HepG2 (cell line): Measurements from ENCODE around the gene VPREB3. TPM values are rescaled to one million over a fixed set of nuclear protein-coding genes. Genes with fewer than 3 reads are reported as not detected.

ENCODE experiments used
- ATAC-seq: fragments of 200-7000 bp; cut with Tn5 transposase; 3 replicates; pipeline ENCODE4 v1.9.1; 2020; ENCODE audit warnings: mild to moderate bottlenecking, moderate library complexity
- BruUV-seq: library from RNA; stranded (reverse); fragments of 400-500 nt; replicated peaks from 2 replicates; lab custom pipeline; 2021; lab: Mats Ljungman, UMichigan
- CTCF ChIA-PET: fragments of 300-600 bp; formaldehyde crosslinking; extraction: SDS; loops from one replicate; lab custom pipeline; 2021; ENCODE audit warnings: low total read pairs, inconsistent platforms, low intra/inter-chr PET ratio; lab: Yijun Ruan, JAX
- POLR2A ChIA-PET: fragments of 350-600 bp; sonication (Branson Sonifier 250); formaldehyde crosslinking; loops from one replicate; lab custom pipeline; 2020; ENCODE audit warnings: antibody characterized with exemption, inconsistent platforms; lab: Yijun Ruan, JAX
- DNase-seq: peaks from one replicate; pipeline ENCODE4 v3.0.0-alpha.2; 2015; ENCODE audit warnings: low spot score
- FAIRE-seq: peaks from 3 replicates; lab custom pipeline; 2011; peaks lifted over from hg19 to GRCh38; lab: Jason Lieb, UNC
- H2AFZ ChIP-seq: one replicate; pipeline ENCODE4 v1.6.1; 2011; ENCODE audit warnings: low read length, inconsistent platforms
- H3K27ac ChIP-seq: fragments of 300-600 bp; 3 replicates; pipeline ENCODE4 v1.8.0; 2011; ENCODE audit warnings: mixed run types, mild to moderate bottlenecking, mixed read lengths, low read length, inconsistent platforms; ENCODE audit not compliant: insufficient read depth; ENCODE audit errors: extremely low read length
- H3K27me3 ChIP-seq, 2 experiments: fragments of 200-600 bp in 1 of 2; 2 replicates in 1 of 2; 3 replicates in 1 of 2; pipeline versions ENCODE4 v1.6.0 to v1.8.0; 2011; ENCODE audit warnings: low read length in 2 of 2, mild to moderate bottlenecking in 2 of 2, moderate library complexity in 2 of 2, inconsistent platforms in 1 of 2; ENCODE audit not compliant: insufficient read depth in 2 of 2, control insufficient read depth in 1 of 2
- H3K36me3 ChIP-seq, 2 experiments: fragments of 200-600 bp in 1 of 2; replicated peaks in 1 of 2; 2 replicates in 1 of 2; 3 replicates in 1 of 2; pipeline versions ENCODE4 v1.5.1 to v1.8.0; 2011; ENCODE audit warnings: low read length in 2 of 2, inconsistent platforms in 1 of 2; ENCODE audit not compliant: insufficient read depth in 2 of 2, control insufficient read depth in 1 of 2
- H3K4me1 ChIP-seq: 2 replicates; pipeline ENCODE4 v1.5.1; 2012; ENCODE audit warnings: low read length, inconsistent platforms; ENCODE audit not compliant: insufficient read depth
- H3K4me2 ChIP-seq: 2 replicates; pipeline ENCODE4 v1.6.0; 2011; ENCODE audit warnings: low read depth, low read length, inconsistent platforms
- H3K4me3 ChIP-seq, 3 experiments: fragments of 200-600 bp in 1 of 3; sonication (generic), shearing (Covaris generic) in 1 of 3; replicated peaks in 1 of 3; 2 replicates each; pipeline ENCODE4 v1.5.1; 2011 to 2016; ENCODE audit warnings: low read length in 3 of 3, inconsistent platforms in 2 of 3, low read depth in 2 of 3, mild to moderate bottlenecking in 2 of 3, control low read depth in 1 of 3, mixed read lengths in 1 of 3; ENCODE audit not compliant: insufficient read depth in 1 of 3
- H3K79me2 ChIP-seq: one replicate; pipeline ENCODE4 v1.6.1; 2011; ENCODE audit warnings: low read length, inconsistent platforms; ENCODE audit not compliant: insufficient read depth
- H3K9ac ChIP-seq: 2 replicates; pipeline ENCODE4 v1.6.0; 2011; ENCODE audit warnings: mild to moderate bottlenecking, low read depth, low read length, inconsistent platforms; ENCODE audit not compliant: insufficient read depth
- H3K9me3 ChIP-seq: 2 replicates; pipeline ENCODE4 v1.5.1; 2012; ENCODE audit warnings: mild to moderate bottlenecking, low read length
- H4K20me1 ChIP-seq: 2 replicates; pipeline ENCODE4 v1.6.0; 2011; ENCODE audit warnings: inconsistent platforms, mild to moderate bottlenecking, low read length, moderate library complexity; ENCODE audit not compliant: insufficient read depth
- AGO2 ChIP-seq: fragments of 200-400 bp; formaldehyde crosslinking; optimal IDR thresholded peaks from 2 replicates; pipeline ENCODE3; 2017; ENCODE audit warnings: mild to moderate bottlenecking, low read depth, low read length, moderate library complexity
- FOSL1 ChIP-seq: sonication (generic); formaldehyde crosslinking; IDR thresholded peaks from 2 replicates; pipeline ENCODE4 v1.9.0; 2021; ENCODE audit warnings: missing genetic modification reagents, borderline replicate concordance
- HDAC1 ChIP-seq: sonication (generic); formaldehyde crosslinking; IDR thresholded peaks from 2 replicates; pipeline ENCODE4 v1.5.1; 2020; ENCODE audit warnings: mild to moderate bottlenecking, missing genetic modification reagents
- NFE2 ChIP-seq: sonication (generic); formaldehyde crosslinking; IDR thresholded peaks from 2 replicates; pipeline ENCODE4 v1.4.0; 2020; ENCODE audit warnings: missing genetic modification reagents
- NFYB ChIP-seq: sonication (generic); formaldehyde crosslinking; IDR thresholded peaks from 2 replicates; pipeline ENCODE4 v1.4.0; 2020; ENCODE audit warnings: missing genetic modification reagents
- ONECUT2 ChIP-seq: sonication (generic); formaldehyde crosslinking; IDR thresholded peaks from 2 replicates; pipeline ENCODE4 v1.4.0; 2020; ENCODE audit warnings: missing genetic modification reagents
- SMARCE1 ChIP-seq: fragments of 450-650 bp; IDR thresholded peaks from 2 replicates; pipeline ENCODE4 v1.6.1; 2017; ENCODE audit warnings: borderline replicate concordance
- TFAP4 ChIP-seq: sonication (generic); IDR thresholded peaks from 2 replicates; pipeline ENCODE4 v1.6.1; 2016; ENCODE audit warnings: low read depth, borderline replicate concordance
- ZHX2 ChIP-seq, 2 experiments: sonication (generic) in 1 of 2; formaldehyde crosslinking in 1 of 2; IDR thresholded peaks; 2 replicates each; pipeline versions ENCODE4 v1.6.1 to v1.9.0; 2014 to 2022; ENCODE audit warnings: antibody characterized with exemption in 1 of 2, borderline replicate concordance in 1 of 2, inconsistent platforms in 1 of 2, low read depth in 1 of 2, missing genetic modification reagents in 1 of 2
- ZNF644 ChIP-seq: IDR thresholded peaks from 2 replicates; pipeline ENCODE4 v1.6.1; 2016; ENCODE audit warnings: low read depth
- WGBS: methylation state at CpG from one replicate; pipeline ENCODE4 v1.1.6; 2017; ENCODE audit warnings: low lambda C conversion rate; 5-methylcytosine and 5-hydroxymethylcytosine counted together
- in situ Hi-C: cut with HindIII; loops from 2 replicates; pipeline ENCODE4 v1.10.0; 2017; ENCODE audit warnings: low pct_unique_long_range_greater_than_20kb; ENCODE audit not compliant: extremely low pct_ligation_motif_present
- intact Hi-C: fragments of 100-400 bp; cut with micrococcal nuclease; formaldehyde crosslinking; loops from one replicate; pipeline ENCODE4 v1.10.0; 2022; ENCODE audit not compliant: unreplicated experiment
- polyA plus RNA-seq, 8 experiments: library from polyadenylated mRNA; depleted of rRNA in 3 of 8; stranded (reverse) in 7 of 8; unstranded in 1 of 8; fragments of >200 nt; fragmentation: Illumina TruSeq in 4 of 8; extraction: Trizol in 4 of 8; gene quantifications; 2 replicates each; pipeline versions ENCODE4 v1.2.1 to v1.2.3, GENCODE V29; 2011 to 2016; ENCODE audit warnings: low read depth in 4 of 8, missing spikeins in 1 of 8, mixed read lengths in 1 of 8; ENCODE audit not compliant: insufficient read depth in 1 of 8
- total RNA-seq, 5 experiments: library from RNA; depleted of rRNA; stranded (reverse); fragments of >200 nt; fragmentation: Illumina TruSeq; extraction: Trizol; gene quantifications; 2 replicates each; pipeline ENCODE4 v1.2.3, GENCODE V29; 2016; ENCODE audit warnings: low read depth in 1 of 5

Gene VPREB3
- total and polyA plus RNA-seq, 2 of the 13 experiments (the other 11 are each of a cell fraction or from before 2014, with no cell fraction given), result 0.22 TPM; not detected in 1

GRCh38 chr22:23722724-23723123 lies 31.5 kb downstream of the VPREB3 start:
- BruUV-seq, result no TSS peak
- FAIRE-seq (no peak), DNase-seq (no peak), ATAC-seq (no peak)
- Histone ChIP-seq H3K27ac (no peak overlapping the region), H3K9me3 (no peaks in the 10 kb centered on the region), H3K4me1 (peaks cover 13% of the 10 kb centered on the region; the same call in 1 of the 2 replicates), H4K20me1 (no peaks in the 10 kb centered on the region), H3K27me3 (0 out of 5 replicates have a peak, but pooled peaks cover 0 to 4% of the 10 kb centered on the region in 2 experiments), H3K4me3 (no peak overlapping the region), H3K4me2 (no peak overlapping the region), H3K36me3 (no peaks in the 10 kb centered on the region), H3K79me2 (no peaks in the 10 kb centered on the region), H2AFZ (no peak overlapping the region), H3K9ac (no peak overlapping the region)
- 82% methylated on average over 2 of the region's 2 CpGs for WGBS
- TF ChIP-seq TFAP4, result no peak
- no peak for TF ChIP-seq NFE2 (CRISPR knock-in tag)
- no peak for TF ChIP-seq AGO2
- no peak for TF ChIP-seq ONECUT2 (CRISPR knock-in tag)
- no peak for TF ChIP-seq FOSL1 (CRISPR knock-in tag)
- no peak for TF ChIP-seq NFYB (CRISPR knock-in tag)
- no peak for TF ChIP-seq ZHX2 (IDR thresholded peaks at IDR 0.05; ENCODE audit: low read depth)
- no peak for TF ChIP-seq ZHX2 (CRISPR knock-in tag; IDR thresholded peaks at IDR 0.05; ENCODE audit: borderline replicate concordance)
- TF ChIP-seq ZNF644 (CRISPR knock-in tag), result no peak
- no peak for TF ChIP-seq SMARCE1
- TF ChIP-seq HDAC1 (CRISPR knock-in tag), result no peak
- CTCF ChIA-PET, result no interaction called here
- intact Hi-C loops (no loop called here), in situ Hi-C loops (no loop called here)
- POLR2A ChIA-PET, result no interaction called here
